HCT116 (cell line): ENCODE measurements around the gene PDE4DIP. TPM values are rescaled to one million over a fixed set of nuclear protein-coding genes. Genes with fewer than 3 reads are reported as not detected.
"Not testable (repeated sequence)": the region's sequence is repeated elsewhere in the genome, so short reads cannot be mapped to it uniquely, and the experiment has no call there.

Source experiments
- ATAC-seq: fragments of 200-7000 bp; cut with Tn5 transposase; 2 replicates; pipeline ENCODE4 v1.9.1; 2020; ENCODE audit warnings: mild to moderate bottlenecking, moderate library complexity
- BruUV-seq: library from RNA; stranded (reverse); fragments of 400-500 nt; replicated peaks from 2 replicates; lab custom pipeline; 2021; lab: Mats Ljungman, UMichigan
- CTCF ChIA-PET: fragments of 300-600 bp; sonication (Branson Sonifier 250); formaldehyde crosslinking; loops from one replicate; lab custom pipeline; 2021; ENCODE audit warnings: antibody characterized with exemption; lab: Charles Lee
- POLR2A ChIA-PET: fragments of 300-600, 350-600 bp; sonication (Branson Sonifier 250); formaldehyde crosslinking; loops from one replicate; lab custom pipeline; 2021; ENCODE audit warnings: antibody characterized with exemption; lab: Charles Lee
- RAD21 ChIA-PET, 2 experiments: fragments of 300-600 bp; sonication (Branson Sonifier 250); formaldehyde crosslinking; loops; one replicate each; lab custom pipeline; 2023; ENCODE audit warnings: low total read pairs in 2 of 2; ENCODE audit not compliant: uncharacterized antibody in 2 of 2, unreplicated experiment in 2 of 2, low non-redundant PET in 1 of 2; lab: Charles Lee
- DNase-seq: peaks from one replicate; pipeline ENCODE4 v3.0.0-alpha.2; 2010; ENCODE audit warnings: low read depth, low spot score
- H2AFZ ChIP-seq: fragments of 200-600 bp; shearing (Covaris generic), sonication (generic); 2 replicates; pipeline ENCODE4 v1.6.1; 2017; ENCODE audit warnings: low read depth, mixed run types, mixed read lengths, antibody characterized with exemption, low read length; ENCODE audit not compliant: poor library complexity, severe bottlenecking
- H3K27ac ChIP-seq: 2 replicates; pipeline ENCODE4 v1.5.1; 2012; ENCODE audit warnings: low read depth, low read length
- H3K27me3 ChIP-seq: fragments of 200-600 bp; sonication (generic); 2 replicates; pipeline ENCODE4 v1.6.1; 2016; ENCODE audit warnings: mixed run types, low read length, mixed read lengths; ENCODE audit not compliant: insufficient read depth
- H3K36me3 ChIP-seq, 2 experiments: fragments of 200-500 bp in 1 of 2; fragments of 200-600 bp in 1 of 2; sonication (Bioruptor generic) in 1 of 2; sonication (generic) in 1 of 2; 2 replicates each; pipeline versions ENCODE4 v1.5.1 to v1.6.1; 2014 to 2016; ENCODE audit warnings: low read length in 2 of 2, inconsistent platforms in 1 of 2, mixed read lengths in 1 of 2, mixed run types in 1 of 2; ENCODE audit not compliant: insufficient read depth in 2 of 2, control insufficient read depth in 1 of 2
- H3K4me1 ChIP-seq, 2 experiments: fragments of 200-600 bp in 1 of 2; sonication (generic) in 1 of 2; 2 replicates each; pipeline versions ENCODE4 v1.5.1 to v1.6.1; 2012 to 2017; ENCODE audit warnings: low read length in 2 of 2, inconsistent platforms in 1 of 2, mild to moderate bottlenecking in 1 of 2, mixed read lengths in 1 of 2, mixed run types in 1 of 2, moderate library complexity in 1 of 2; ENCODE audit not compliant: insufficient read depth in 2 of 2, control insufficient read depth in 1 of 2
- H3K4me2 ChIP-seq: fragments of 200-600 bp; sonication (generic); 2 replicates; pipeline ENCODE4 v1.6.1; 2017; ENCODE audit warnings: mixed run types, low read length, mixed read lengths
- H3K4me3 ChIP-seq, 2 experiments: fragments of 200-600 bp in 1 of 2; sonication (generic) in 1 of 2; replicated peaks in 1 of 2; 2 replicates each; pipeline ENCODE4 v1.5.1; 2011 to 2016; ENCODE audit warnings: low read length in 2 of 2, control low read depth in 1 of 2, low read depth in 1 of 2, mild to moderate bottlenecking in 1 of 2, mixed read lengths in 1 of 2, mixed run types in 1 of 2
- H3K79me2 ChIP-seq: fragments of 200-600 bp; sonication (generic); 2 replicates; pipeline ENCODE4 v1.6.1; 2017; ENCODE audit warnings: mild to moderate bottlenecking, mixed run types, low read length, moderate library complexity, mixed read lengths; ENCODE audit not compliant: insufficient read depth
- H3K9ac ChIP-seq: fragments of 200-600 bp; sonication (generic); 2 replicates; pipeline ENCODE4 v1.6.1; 2016; ENCODE audit warnings: low read length, mixed read lengths
- H3K9me2 ChIP-seq: fragments of 200-600 bp; sonication (generic), shearing (Covaris generic); 2 replicates; pipeline ENCODE4 v1.6.1; 2017; ENCODE audit warnings: mixed run types, mild to moderate bottlenecking, moderate library complexity; ENCODE audit not compliant: insufficient read depth
- H3K9me3 ChIP-seq, 2 experiments: fragments of 200-500 bp in 1 of 2; fragments of 200-600 bp in 1 of 2; sonication (Bioruptor generic) in 1 of 2; sonication (generic) in 1 of 2; 2 replicates each; pipeline ENCODE4 v1.6.1; 2014 to 2017; ENCODE audit warnings: low read length in 2 of 2, mixed read lengths in 2 of 2, inconsistent platforms in 1 of 2, low read depth in 1 of 2, mild to moderate bottlenecking in 1 of 2, mixed run types in 1 of 2, moderate library complexity in 1 of 2; ENCODE audit not compliant: control insufficient read depth in 1 of 2, insufficient read depth in 1 of 2
- H4K20me1 ChIP-seq: fragments of 200-600 bp; sonication (generic), shearing (Covaris generic); 2 replicates; pipeline ENCODE4 v1.6.1; 2017; ENCODE audit warnings: mixed run types, mild to moderate bottlenecking, moderate library complexity; ENCODE audit not compliant: insufficient read depth
- intact Hi-C: fragments of 100-400 bp; cut with micrococcal nuclease; formaldehyde crosslinking; loops from 2 replicates; pipeline ENCODE4 v1.10.0; 2022
- total RNA-seq: library from RNA; stranded (reverse); gene quantifications from one replicate; pipeline ENCODE4 v1.2.1, GENCODE V29; 2021; ENCODE audit not compliant: unreplicated experiment

PDE4DIP gene
- total RNA-seq, 1 experiment from 2014 or later = 16.3 TPM

DNA sequence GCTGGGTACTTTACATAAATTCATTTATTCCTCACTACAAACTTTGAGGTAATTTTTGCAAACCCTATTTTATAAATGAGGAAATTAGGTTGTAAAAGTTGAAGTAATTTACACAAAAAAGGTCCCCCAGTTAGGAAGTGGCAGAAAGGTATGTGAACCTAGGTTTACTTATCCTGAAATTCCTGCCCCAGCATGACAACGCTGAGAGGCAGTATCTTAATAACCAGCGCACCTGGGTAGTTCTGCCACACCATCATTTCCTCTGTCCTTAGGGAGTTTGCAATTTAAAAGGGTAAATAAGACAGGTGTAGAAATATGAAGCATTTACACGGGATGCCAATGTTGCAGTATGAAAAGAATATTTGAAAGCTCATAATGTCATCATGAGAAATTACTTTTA is 79.6 kb downstream of the PDE4DIP start:
- BruUV-seq, ATAC-seq, RAD21 ChIA-PET: not testable (repeated sequence)

DNA sequence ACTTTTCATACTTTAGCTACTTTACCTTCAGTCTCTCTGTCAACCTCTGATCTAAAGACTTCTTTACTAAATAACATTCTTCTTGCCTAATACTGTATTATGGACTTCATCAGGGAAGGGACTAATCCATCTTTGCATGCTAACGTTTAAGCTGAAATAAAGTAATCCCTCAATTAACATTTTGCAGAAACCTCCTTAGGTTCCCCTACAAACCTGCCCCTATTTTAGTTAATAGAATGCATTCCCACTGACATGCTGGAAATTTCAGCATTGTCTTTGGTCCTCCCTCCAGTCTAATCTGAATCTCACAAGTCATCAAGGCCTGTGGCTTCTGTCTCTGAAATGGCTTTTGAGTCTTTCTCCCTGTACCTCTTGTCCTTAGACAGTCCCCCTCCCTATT is 83.4 kb downstream of the PDE4DIP start:
- H3K9ac ChIP-seq, intact Hi-C loops, H2AFZ ChIP-seq, H3K27me3 ChIP-seq, RAD21 ChIA-PET, H3K36me3 ChIP-seq, BruUV-seq, H3K79me2 ChIP-seq, DNase-seq, H3K4me2 ChIP-seq, H3K4me3 ChIP-seq, H3K9me2 ChIP-seq, H3K4me1 ChIP-seq, H3K9me3 ChIP-seq, ATAC-seq, POLR2A ChIA-PET, CTCF ChIA-PET, H3K27ac ChIP-seq, H4K20me1 ChIP-seq: not testable (repeated sequence)

More for the DNA sequence above, 79.6 kb downstream of the PDE4DIP start:
- H3K79me2 ChIP-seq, POLR2A ChIA-PET, H3K27me3 ChIP-seq, H3K9me2 ChIP-seq, H3K27ac ChIP-seq, intact Hi-C loops, H3K9me3 ChIP-seq, H3K9ac ChIP-seq, H3K4me3 ChIP-seq, H3K4me2 ChIP-seq, H3K4me1 ChIP-seq, H4K20me1 ChIP-seq, CTCF ChIA-PET, DNase-seq, H2AFZ ChIP-seq, H3K36me3 ChIP-seq: not testable (repeated sequence)

DNA sequence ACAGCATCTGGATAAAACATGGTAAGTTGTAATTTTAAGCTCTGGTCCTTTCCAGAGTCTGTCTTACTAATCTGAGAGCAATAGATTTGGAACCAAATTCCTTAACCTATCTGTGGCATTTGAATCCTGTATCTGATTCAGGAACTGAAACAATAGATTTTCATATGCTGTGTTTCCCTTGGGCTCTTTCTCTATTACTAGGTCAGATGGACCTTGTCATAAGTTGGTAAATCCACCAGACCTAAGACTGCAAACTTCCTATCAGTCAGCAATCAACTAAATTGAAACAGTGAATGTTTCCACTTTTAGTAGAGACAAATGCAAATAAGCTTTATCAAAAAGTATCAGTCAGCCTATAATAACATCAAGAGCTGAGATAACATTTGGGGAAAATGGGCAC is 85.0 kb downstream of the PDE4DIP start:
- H4K20me1 ChIP-seq, DNase-seq, POLR2A ChIA-PET, H2AFZ ChIP-seq, H3K9ac ChIP-seq, BruUV-seq, H3K4me1 ChIP-seq, H3K4me3 ChIP-seq, H3K79me2 ChIP-seq, intact Hi-C loops, H3K4me2 ChIP-seq, H3K9me3 ChIP-seq, RAD21 ChIA-PET, H3K9me2 ChIP-seq, CTCF ChIA-PET, ATAC-seq, H3K27ac ChIP-seq, H3K27me3 ChIP-seq, H3K36me3 ChIP-seq: not testable (repeated sequence)

DNA sequence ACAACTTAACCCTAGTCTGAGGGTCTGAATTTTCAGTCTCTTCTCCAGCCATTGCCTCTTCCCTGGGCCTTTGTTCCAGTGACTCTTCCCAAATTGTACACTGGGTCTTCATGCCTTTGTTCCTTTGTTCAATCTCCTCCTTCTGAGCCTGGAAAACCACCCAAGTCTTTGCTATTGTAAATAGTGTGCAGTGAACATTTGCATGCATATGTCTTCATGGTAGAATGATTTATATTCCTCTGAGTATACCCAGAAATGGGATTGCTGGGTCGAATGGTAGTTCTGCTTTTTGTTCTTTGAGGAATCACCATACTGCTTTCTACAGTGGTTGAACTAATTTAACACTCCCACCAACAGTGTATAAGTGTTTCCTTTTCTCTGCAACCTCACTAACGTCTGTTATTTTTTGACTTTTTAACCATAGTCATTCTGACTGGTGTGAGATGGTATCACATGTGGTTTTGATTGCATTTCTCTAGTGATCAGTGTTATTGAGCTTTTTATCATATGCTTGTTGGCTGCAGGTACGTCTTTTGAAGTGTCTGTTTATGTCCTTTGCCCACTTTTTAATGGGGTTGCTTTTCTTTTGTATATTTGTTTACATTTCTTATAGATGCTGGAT is 91.3 kb downstream of the PDE4DIP start:
- H3K4me2 ChIP-seq, BruUV-seq, intact Hi-C loops: not testable (repeated sequence)

More for the DNA sequence above, 91.3 kb downstream of the PDE4DIP start:
- H2AFZ ChIP-seq, H3K36me3 ChIP-seq, H3K4me1 ChIP-seq, CTCF ChIA-PET, DNase-seq, H3K4me3 ChIP-seq, H3K27me3 ChIP-seq, H3K9me3 ChIP-seq, H3K27ac ChIP-seq, H3K9me2 ChIP-seq, RAD21 ChIA-PET, ATAC-seq, H3K79me2 ChIP-seq, H3K9ac ChIP-seq, H4K20me1 ChIP-seq, POLR2A ChIA-PET: not testable (repeated sequence)
